GM18870 (cell line): Measurements from ENCODE around the gene CLCA2.

Experiments used
- ATAC-seq: cut with Tn5 transposase; IDR thresholded peaks from one replicate; pipeline ENCODE4 v1.9.1; 2021; ENCODE audit warnings: moderate library complexity; ENCODE audit not compliant: unreplicated experiment

Gene CLCA2, protein sequence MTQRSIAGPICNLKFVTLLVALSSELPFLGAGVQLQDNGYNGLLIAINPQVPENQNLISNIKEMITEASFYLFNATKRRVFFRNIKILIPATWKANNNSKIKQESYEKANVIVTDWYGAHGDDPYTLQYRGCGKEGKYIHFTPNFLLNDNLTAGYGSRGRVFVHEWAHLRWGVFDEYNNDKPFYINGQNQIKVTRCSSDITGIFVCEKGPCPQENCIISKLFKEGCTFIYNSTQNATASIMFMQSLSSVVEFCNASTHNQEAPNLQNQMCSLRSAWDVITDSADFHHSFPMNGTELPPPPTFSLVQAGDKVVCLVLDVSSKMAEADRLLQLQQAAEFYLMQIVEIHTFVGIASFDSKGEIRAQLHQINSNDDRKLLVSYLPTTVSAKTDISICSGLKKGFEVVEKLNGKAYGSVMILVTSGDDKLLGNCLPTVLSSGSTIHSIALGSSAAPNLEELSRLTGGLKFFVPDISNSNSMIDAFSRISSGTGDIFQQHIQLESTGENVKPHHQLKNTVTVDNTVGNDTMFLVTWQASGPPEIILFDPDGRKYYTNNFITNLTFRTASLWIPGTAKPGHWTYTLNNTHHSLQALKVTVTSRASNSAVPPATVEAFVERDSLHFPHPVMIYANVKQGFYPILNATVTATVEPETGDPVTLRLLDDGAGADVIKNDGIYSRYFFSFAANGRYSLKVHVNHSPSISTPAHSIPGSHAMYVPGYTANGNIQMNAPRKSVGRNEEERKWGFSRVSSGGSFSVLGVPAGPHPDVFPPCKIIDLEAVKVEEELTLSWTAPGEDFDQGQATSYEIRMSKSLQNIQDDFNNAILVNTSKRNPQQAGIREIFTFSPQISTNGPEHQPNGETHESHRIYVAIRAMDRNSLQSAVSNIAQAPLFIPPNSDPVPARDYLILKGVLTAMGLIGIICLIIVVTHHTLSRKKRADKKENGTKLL

GRCh38 chr1:86423873-86424272 lies at the start of gene CLCA2:
Gene CLCA2 (plus strand): TSS chr1:86424171. CDS start chr1:86424248, 77 bp downstream.
- ATAC-seq: no peak

DNA sequence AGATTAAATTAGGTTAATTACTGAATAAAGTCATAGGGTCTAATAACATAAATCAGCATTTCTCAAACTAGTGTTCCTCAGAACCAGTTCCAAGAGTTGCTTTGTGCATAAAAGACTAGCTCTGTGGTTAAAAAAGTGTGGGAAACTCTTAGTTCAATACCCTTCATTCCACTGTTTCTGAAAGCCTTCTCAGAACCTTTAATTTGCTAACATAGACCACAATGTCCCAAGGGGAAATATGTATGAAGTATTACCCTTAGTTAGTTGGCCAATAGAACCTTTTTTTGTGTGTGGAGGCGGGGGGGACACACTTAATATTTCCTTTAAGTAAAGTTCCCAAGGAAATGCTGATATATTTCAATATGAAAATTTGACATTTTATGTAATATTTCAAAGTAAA lies 48.3 kb upstream of the CLCA2 start:
- ATAC-seq: no peak

GRCh38 chr1:86377341-86377740 lies 46.6 kb upstream of the CLCA2 start:
- no peak for ATAC-seq

DNA sequence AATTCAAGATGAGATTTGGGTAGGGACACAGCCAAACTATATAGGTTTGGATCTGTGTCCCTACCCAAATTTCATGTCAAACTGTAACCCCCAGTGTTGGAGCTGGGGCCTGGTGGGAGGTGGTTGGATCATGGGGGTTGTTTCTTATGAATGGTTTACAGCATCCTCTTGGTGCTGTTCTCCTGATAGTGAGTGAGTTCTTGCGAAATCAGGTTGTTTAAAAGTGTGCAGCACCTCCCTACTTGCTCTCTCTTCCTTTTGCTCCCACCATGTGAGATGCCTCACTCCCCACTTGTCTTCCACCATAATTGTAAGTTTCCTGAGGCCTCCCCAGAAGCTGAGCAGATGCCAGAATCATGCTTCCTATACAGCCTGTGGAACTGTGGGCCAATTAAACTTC lies 45.2 kb upstream of the CLCA2 start:
- no peak for ATAC-seq

GRCh38 chr1:86380257-86380861 lies 43.6 kb upstream of the CLCA2 start:
- peak; percentile 77 for ATAC-seq

- ATAC-seq: no peak
Observed at GRCh38 chr1:86381223-86381622, 42.7 kb upstream of the CLCA2 start.

DNA sequence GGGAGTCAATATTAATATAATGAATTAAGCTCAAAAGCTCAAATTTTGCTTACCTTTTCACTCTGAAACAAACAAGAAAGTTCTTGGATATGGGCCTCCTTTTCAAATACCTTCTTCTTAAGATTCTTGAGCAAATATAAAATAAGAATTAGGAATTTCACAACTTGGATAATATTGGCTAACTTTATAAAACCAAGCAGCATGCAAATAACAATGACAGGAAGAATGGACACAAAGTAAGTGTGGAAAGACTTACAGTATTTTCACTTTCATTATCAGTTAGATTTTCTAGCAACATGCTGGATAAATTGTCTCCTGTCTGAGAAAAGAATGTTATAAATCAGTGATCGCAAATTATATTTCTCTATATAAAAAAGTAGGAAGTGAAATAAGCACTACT lies 41.1 kb upstream of the CLCA2 start:
- peak; percentile 70 for ATAC-seq

DNA sequence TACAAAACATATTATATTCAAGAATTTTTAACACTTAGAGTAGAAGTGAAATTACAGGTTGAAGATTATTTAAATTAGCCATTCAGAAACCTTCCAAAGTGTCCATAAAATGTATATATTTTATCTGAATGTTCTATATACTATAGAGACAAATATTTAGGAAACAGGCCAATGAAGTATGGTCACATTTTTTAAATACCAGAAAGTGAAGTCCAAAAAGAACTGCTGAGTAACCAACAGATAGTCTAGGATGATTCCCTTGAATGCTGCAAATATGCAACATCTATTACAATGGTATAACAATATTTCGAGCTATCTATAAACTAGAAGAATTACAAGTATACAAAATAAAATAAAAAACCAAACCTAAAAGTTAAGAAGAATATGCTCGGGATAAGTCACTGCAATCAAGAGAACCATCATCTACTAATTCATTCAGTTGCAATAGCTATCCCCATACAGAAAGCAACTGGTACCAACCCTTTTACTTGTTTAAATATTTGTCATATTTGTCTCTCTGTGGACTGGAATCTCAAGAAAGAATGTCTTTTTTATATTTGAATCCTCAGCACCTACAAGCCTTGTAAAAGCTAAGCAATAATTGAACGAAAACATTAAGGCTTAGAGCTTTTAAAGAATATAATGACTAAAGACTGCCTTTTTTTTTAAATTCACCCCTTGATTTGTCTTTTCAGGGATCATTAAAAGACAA lies 35.9 kb upstream of the CLCA2 start:
- no peak for ATAC-seq

DNA sequence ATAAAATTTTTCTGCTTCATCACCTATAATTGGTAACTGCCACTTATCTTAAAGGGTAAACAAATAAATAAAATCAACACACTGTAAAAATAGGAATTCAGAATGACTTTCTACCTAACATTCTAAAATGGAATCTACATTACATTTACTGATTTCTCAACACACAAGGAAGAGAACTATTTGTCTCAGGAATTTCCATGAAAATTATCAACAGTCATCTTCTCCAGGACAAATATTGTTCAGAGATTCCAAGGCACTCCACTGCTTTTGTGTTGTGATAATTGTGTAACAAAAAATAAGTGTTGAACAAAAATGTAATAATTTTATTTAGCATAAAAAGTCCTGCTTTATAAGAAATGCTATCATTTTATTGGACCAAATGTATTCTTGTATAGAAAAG lies 35.2 kb upstream of the CLCA2 start:
- ATAC-seq: no peak

DNA sequence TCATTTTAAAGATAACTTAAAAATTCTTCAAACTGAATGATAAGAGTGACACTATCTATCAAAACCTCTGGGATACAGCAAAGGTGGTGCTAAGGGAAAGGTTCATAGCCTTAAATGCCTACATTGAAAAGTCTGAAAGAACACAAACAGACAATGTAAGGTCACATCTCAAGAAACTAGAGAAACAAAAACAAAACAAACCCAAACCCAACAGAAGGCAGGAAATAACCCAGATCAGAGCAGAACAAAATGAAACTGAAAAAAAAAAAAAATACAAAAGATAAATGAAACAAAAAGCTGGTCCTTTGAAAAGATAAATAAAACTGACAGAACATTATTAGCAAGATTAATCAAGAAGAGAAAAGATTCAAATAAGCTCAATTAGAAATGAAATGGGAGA lies 34.7 kb upstream of the CLCA2 start:
- ATAC-seq: peak; percentile 91

DNA sequence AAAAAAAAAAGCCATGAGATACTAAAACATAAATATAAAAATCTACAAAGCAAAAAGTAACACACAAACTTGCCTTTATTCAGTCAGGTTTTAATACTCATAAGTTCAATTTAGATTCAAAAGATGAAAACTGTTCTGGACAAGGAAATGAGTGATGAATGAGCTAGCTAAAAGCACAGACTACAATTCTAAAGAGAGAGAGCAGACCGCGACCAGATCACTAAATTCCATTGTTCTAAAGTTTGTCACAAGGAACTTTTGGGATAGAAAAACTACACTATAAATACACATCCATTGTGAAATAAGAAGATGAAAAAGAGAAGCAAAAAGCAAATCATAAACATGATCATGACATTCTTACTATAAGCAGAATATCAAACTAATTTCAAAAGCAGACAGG lies 29.6 kb upstream of the CLCA2 start:
- ATAC-seq: no peak

- peak; percentile 96 for ATAC-seq
Observed at GRCh38 chr1:86395751-86396497, 28.0 kb upstream of the CLCA2 start, which contains the start of gene ODF2L. Gene ODF2L (minus strand): TSS chr1:86396323. CDS start chr1:86387027, 9,296 bp downstream.

- ATAC-seq: peak; percentile 10
Observed at GRCh38 chr1:86396498-86396890, 27.5 kb upstream of the CLCA2 start.

DNA sequence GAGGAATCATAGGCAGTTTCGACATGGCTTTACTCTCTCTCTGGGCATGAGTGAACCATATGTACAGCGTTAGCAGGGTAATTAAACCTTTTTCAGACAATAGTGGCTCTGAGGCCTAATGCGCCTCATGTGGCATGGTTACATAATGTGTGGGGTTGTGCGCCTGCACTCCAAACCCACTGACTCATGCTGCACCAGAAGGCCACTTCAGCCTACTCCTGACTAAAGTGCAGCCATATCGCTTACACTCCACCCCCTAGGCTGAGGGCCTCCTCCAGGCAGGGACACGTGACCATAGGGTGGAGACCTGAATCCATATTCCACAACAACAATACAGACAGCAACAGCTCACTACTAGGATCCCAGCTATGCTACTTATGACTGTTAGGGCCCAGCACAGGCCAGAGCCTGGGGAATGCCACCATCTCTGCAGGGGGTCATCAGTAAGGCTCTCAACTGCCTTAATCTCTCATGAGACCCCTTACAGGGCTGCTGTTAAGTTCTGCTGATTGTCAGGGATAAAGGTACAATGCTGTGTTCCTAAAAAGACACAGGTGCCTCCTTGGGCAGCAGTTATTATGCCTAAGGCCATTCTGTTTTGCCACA lies 14.5 kb upstream of the CLCA2 start:
- no peak for ATAC-seq

GRCh38 chr1:86410879-86411278 lies 13.1 kb upstream of the CLCA2 start:
- no peak for ATAC-seq

- no peak for ATAC-seq
Observed at GRCh38 chr1:86416343-86416742, 7.6 kb upstream of the CLCA2 start.

DNA sequence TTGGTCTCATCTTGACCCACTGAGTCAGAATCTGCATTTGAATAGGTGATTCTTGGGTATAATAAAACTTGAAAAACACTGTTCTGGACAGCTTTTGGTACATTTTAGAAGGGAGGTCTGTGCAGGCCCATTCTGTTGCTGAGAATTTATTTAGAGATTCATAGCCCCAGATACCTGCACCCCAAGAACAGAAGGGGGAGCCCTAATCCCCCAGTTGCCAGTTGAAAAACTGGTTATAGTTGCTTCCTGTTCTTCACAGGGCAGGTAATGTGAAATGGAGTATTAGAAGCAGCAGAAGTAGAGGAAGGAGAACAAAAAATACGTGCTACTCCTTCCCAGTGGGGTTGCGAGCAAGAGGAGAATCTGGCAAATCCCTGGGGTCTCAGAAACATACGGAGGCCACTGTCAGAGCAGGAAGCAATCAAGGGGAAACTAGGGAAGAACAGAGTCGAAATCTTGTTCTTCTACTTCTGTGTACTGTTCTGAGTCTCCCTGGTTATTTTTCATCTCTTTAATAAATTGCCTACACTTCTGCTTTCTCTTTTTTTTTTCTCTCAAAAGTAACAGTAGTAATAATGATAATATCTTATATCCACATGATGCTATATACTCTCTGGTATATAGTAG lies 4.6 kb upstream of the CLCA2 start:
- peak; percentile 77 for ATAC-seq

- ATAC-seq: no peak
Observed at GRCh38 chr1:86421601-86422280, 2.2 kb upstream of the CLCA2 start.

GRCh38 chr1:86423473-86423872 lies 498 bp upstream of the CLCA2 start:
- ATAC-seq: no peak
